LNCaP clone FGC (cell line): ENCODE measurements around the gene DPF3.

Experiments
- DNase-seq: peaks from one replicate; pipeline ENCODE4 v3.0.0-alpha.2; 2011; ENCODE audit warnings: low read depth
- H3K4me3 ChIP-seq: 2 replicates; pipeline ENCODE4 v1.5.1; 2011; ENCODE audit warnings: mild to moderate bottlenecking, low read depth, low read length, control low read depth
- TF ChIP-seq, protein P1 (sequence below): IDR thresholded peaks from 2 replicates; pipeline ENCODE4 v1.5.1; 2012; ENCODE audit warnings: mild to moderate bottlenecking; ENCODE audit not compliant: control insufficient read depth, insufficient read depth; ENCODE audit errors: extremely low read depth

The DPF3 gene

DNA sequence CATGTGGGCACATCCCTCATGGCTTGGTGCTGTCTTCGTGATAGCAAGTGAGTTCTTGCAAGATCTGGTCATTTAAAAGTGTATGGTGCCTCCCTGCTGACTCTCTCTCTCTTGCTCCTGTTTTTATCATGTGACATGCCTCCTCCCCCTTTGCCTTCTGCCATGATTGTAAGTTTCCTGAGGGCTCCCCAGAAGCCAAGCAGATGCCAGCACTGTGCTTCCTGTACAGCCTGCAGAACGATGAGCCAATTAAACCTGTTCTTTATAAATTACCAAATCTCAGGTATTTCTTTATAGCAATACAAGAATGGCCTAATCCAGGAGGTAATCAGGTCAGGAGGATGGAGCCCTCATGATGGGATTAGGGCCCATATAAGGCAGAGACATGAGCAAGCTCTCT, 116.3 kb downstream of the DPF3 start:
- TF ChIP-seq, protein P1, sequence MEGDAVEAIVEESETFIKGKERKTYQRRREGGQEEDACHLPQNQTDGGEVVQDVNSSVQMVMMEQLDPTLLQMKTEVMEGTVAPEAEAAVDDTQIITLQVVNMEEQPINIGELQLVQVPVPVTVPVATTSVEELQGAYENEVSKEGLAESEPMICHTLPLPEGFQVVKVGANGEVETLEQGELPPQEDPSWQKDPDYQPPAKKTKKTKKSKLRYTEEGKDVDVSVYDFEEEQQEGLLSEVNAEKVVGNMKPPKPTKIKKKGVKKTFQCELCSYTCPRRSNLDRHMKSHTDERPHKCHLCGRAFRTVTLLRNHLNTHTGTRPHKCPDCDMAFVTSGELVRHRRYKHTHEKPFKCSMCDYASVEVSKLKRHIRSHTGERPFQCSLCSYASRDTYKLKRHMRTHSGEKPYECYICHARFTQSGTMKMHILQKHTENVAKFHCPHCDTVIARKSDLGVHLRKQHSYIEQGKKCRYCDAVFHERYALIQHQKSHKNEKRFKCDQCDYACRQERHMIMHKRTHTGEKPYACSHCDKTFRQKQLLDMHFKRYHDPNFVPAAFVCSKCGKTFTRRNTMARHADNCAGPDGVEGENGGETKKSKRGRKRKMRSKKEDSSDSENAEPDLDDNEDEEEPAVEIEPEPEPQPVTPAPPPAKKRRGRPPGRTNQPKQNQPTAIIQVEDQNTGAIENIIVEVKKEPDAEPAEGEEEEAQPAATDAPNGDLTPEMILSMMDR = no peak
- no peak for DNase-seq
- no peak overlapping the region for H3K4me3 ChIP-seq

DNA sequence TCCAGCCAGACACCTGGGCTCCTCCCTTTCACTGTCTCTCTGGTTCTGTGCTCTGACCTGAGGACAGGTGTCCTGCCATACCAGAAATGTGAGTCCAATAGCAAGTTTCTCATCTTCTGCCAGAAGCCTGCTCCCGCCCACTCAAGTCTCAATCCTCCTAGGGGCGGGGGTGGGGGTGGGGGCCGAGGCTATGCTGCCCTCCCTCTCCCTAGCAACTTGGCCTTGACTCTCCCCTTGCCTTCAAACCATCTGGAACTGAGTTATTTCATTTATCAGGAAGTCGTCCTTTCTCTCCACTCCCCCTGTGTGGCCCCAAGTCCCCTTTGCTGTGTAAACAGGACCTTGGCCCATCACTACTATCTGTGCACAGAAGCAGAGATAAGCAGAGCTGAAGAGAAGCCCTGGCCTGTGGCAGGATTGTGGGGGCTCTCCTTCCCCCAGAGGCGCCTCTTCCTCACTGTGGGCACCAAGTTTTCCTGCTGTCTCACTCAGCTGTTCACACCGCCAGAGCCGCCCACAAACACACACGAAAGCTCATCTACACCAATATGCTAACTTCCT, 117.1 kb downstream of the DPF3 start:
- H3K4me3 ChIP-seq = no peak overlapping the region
- DNase-seq = peak; percentile 13
- TF ChIP-seq, protein P1 = no peak

DNA sequence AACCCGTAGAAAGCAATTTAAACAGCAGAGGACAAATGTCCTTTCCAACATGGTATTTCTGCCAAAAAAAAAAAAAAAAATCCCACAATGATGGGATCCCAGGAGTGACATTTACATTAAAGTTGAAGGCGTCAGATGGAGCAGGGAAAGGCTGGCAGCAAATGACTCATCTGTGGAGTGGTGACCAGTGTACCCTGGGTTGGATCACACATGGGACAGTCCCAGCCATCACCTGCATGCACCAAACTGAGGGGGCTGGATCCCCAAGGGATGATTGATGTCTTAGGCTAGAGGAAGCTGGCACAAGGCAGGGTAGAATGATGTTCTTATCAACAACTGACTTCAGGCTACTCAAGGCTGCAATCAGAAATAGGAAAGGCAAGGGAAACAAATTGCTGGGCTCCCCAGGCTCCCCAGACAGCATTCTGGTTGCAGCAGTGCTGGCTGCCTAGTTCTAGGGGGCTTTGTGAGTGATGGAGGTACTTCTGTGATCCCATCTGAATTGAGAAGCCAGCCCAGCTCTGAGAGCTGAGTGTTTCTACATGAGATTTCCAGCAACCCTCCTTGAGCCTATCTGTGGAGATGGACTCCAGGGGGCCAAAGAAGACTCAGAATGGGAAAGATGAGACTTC, 117.9 kb downstream of the DPF3 start:
- H3K4me3 ChIP-seq = no peak overlapping the region
- TF ChIP-seq, protein P1 = no peak
- no peak for DNase-seq

DNA sequence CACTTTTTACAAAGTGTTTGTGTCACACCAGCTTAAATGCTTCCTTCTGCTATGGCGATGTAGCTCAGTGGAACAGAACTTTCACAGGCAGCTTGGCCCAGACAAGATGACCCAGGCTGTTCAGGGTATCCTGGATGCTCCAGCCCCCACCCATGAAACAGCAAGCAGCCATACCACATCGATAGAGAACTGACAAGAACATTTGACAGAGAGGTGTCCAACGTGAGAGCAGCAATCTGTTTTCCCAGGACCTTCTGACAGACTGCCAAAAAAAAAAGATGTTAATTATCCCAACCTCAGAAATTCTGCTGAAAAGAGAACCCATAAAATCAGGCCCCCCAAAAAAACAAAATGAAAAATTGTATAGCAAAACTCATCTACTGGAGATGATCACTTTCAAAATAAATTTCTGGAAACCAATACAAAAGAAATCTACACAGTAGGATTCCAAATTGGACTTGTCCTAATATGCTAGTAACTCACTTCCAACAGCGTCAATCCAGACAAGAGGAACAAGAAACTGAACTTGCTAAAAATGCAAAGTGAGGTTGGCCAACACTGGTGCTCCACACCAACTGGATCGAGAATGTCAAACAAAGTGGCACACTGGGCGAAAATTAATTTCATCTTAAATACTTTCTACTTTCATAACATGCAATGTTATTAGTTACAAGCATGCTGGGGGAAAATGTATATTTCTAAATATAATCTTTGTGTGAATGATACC, 118.8 kb downstream of the DPF3 start:
- TF ChIP-seq, protein P1 = no peak
- no peak overlapping the region for H3K4me3 ChIP-seq
- no peak for DNase-seq

DNA sequence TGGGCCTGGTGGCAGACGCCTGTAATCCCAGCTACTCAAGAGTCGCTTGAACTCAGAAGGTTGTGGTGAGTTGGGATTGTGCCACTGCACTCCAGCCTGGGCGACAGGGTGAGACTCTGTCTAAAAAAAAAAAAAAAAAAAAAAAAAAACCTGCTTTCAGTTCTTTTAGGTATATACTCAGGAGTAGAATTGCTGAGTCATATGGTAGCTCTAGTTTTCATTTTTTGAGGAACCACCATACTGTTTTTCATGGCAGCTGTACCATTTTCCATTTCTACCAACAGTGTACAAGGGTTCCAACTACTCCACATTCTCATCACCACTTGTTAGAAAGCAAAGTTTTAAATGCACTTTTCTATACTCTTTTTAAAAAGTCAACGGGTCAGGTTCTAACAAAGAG, 119.8 kb downstream of the DPF3 start:
- H3K4me3 ChIP-seq = no peak overlapping the region
- TF ChIP-seq, protein P1 = no peak
- no peak for DNase-seq

DNA sequence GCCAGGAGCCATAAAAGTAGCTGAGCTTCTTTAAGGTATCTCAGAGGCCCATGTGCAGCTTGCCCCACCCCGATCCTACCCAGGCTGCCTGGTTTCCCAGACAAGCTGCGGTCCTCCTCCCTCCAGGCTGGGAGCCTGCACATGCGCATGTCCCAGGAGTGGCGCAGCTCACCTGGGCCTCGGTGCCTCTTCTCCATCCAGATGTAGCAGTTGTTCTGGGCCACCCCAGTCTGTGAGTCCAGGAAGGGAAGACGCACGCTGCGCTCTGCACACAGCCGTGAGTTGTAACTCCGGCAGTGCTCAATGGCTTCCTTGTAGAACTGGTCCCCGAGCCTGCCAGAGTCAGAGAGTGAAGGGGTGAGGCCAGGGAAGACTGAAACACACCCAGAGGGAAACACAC, 122.3 kb downstream of the DPF3 start:
- TF ChIP-seq, protein P1 = no peak
- no peak overlapping the region for H3K4me3 ChIP-seq

DNA sequence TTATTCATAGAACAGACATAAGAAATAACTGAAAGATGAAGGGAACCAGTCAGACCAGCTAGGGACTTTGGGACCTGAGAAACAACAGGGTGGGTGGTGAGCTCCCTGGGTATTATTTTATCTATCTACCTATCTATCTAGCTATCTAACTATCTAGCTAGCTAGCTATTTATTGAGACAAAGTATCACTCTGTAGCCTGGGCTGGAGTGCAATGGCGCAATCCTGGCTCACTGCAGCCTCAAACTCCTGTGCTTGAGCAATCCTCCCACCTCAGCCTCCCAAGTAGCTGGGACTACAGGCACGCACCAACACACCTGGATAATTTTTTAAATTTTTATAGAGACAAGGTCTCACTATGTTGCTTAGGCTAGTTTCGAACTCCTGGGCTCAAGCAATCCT, 127.6 kb downstream of the DPF3 start:
- no peak overlapping the region for H3K4me3 ChIP-seq
- no peak for DNase-seq
- TF ChIP-seq, protein P1 = no peak

More for the DNA sequence above, 122.3 kb downstream of the DPF3 start:
- DNase-seq = no peak
